Sigmoid colon (tissue), 4 donors: Measurements from ENCODE around the gene TNS1.

ENCODE experiments used
- CTCF ChIP-seq, 4 experiments: fragments of 450-650 bp in 3 of 4; fragments of 200-600 bp in 1 of 4; IDR thresholded peaks; one replicate each; pipeline ENCODE4 v1.5.1; 2016 to 2019; ENCODE audit warnings: antibody characterized with exemption in 4 of 4, mild to moderate bottlenecking in 3 of 4, moderate library complexity in 2 of 4
- EP300 ChIP-seq, 4 donors: sonication (generic); formaldehyde crosslinking; IDR thresholded peaks; one replicate each; pipeline ENCODE4 v1.6.1; 2017; ENCODE audit warnings: antibody characterized with exemption in 4 of 4
- POLR2A ChIP-seq, 2 donors: fragments of 450-650 bp; IDR thresholded peaks; one replicate each; pipeline ENCODE4 v1.6.1; 2016; ENCODE audit warnings: antibody characterized with exemption in 2 of 2, mild to moderate bottlenecking in 2 of 2, moderate library complexity in 2 of 2
- POLR2AphosphoS5 ChIP-seq, 4 donors: sonication (generic); formaldehyde crosslinking; IDR thresholded peaks; one replicate each; pipeline ENCODE4 v1.6.1; 2017; ENCODE audit warnings: antibody characterized with exemption in 4 of 4

- no peak for TF ChIP-seq CTCF (IDR thresholded peaks at IDR 0.05)
- no peak for TF ChIP-seq POLR2AphosphoS5 (IDR thresholded peaks at IDR 0.05)
- TF ChIP-seq POLR2A (IDR thresholded peaks at IDR 0.05) = no peak
- TF ChIP-seq EP300 (IDR thresholded peaks at IDR 0.05) = no peak
Observed at GRCh38 chr2:218027426-218028188, 24.8 kb upstream of the TNS1 start.
